WTC11 (cell line): ENCODE measurements around the gene TDRD9. TPM values are rescaled to one million over a fixed set of nuclear protein-coding genes. Genes with fewer than 3 reads are reported as not detected.

Experiments
- ATAC-seq: fragments of 200-7000 bp; cut with Tn5 transposase; 2 replicates; pipeline ENCODE4 v1.10.0; 2021; ENCODE audit warnings: mild to moderate bottlenecking, moderate library complexity
- CTCF ChIA-PET: fragments of 300-600 bp; sonication (Branson Sonifier 250); formaldehyde crosslinking; loops from one replicate; lab custom pipeline; 2021; ENCODE audit warnings: antibody characterized with exemption; lab: Charles Lee
- POLR2A ChIA-PET: fragments of 350-600 bp; sonication (Branson Sonifier 250); formaldehyde crosslinking; loops from one replicate; lab custom pipeline; 2021; ENCODE audit warnings: antibody characterized with exemption; lab: Charles Lee
- DNase-seq: peaks from one replicate; pipeline ENCODE4 v3.0.0; 2021; ENCODE audit warnings: low spot score
- H3K27ac Mint-ChIP-seq: 2 replicates; pipeline ENCODE4 v1.8.0; 2021; ENCODE audit warnings: mixed read lengths
- H3K27me3 Mint-ChIP-seq: 2 replicates; pipeline ENCODE4 v1.8.0; 2021; ENCODE audit warnings: low read depth, mild to moderate bottlenecking, moderate library complexity, mixed read lengths
- H3K36me3 Mint-ChIP-seq: 2 replicates; pipeline ENCODE4 v1.8.0; 2021; ENCODE audit warnings: mixed read lengths
- H3K4me1 Mint-ChIP-seq: 2 replicates; pipeline ENCODE4 v1.8.0; 2022; ENCODE audit warnings: mixed read lengths
- H3K4me3 Mint-ChIP-seq: 2 replicates; pipeline ENCODE4 v1.8.0; 2021; ENCODE audit warnings: mild to moderate bottlenecking, moderate library complexity, mixed read lengths
- H3K9me3 Mint-ChIP-seq: 2 replicates; pipeline ENCODE4 v1.8.0; 2021; ENCODE audit warnings: mixed read lengths
- KAT7 ChIP-seq: sonication (generic); formaldehyde crosslinking; IDR thresholded peaks from 2 replicates; pipeline ENCODE4 v1.8.1; 2023; ENCODE audit warnings: missing genetic modification reagents, mild to moderate bottlenecking, borderline replicate concordance
- NFYB ChIP-seq: sonication (generic); formaldehyde crosslinking; conservative IDR thresholded peaks from 2 replicates; pipeline ENCODE4 v1.8.0; 2022; ENCODE audit warnings: low read depth, missing genetic modification reagents
- NR2C2 ChIP-seq: sonication (generic); formaldehyde crosslinking; IDR thresholded peaks from 2 replicates; pipeline ENCODE4 v1.8.0; 2022; ENCODE audit warnings: mild to moderate bottlenecking, missing genetic modification reagents
- OVOL2 ChIP-seq: fragments of 250-450 bp; sonication (Bioruptor Pico); IDR thresholded peaks from 2 replicates; pipeline ENCODE4 v1.9.0; 2021; ENCODE audit warnings: mild to moderate bottlenecking, borderline replicate concordance
- SP1 ChIP-seq: sonication (generic); formaldehyde crosslinking; conservative IDR thresholded peaks from 2 replicates; pipeline ENCODE4 v1.8.1; 2022; ENCODE audit warnings: missing genetic modification reagents
- TEAD4 ChIP-seq: sonication (generic); formaldehyde crosslinking; IDR thresholded peaks from 2 replicates; pipeline ENCODE4 v1.8.0; 2022; ENCODE audit warnings: mild to moderate bottlenecking, missing genetic modification reagents
- TP53 ChIP-seq: sonication (generic); formaldehyde crosslinking; IDR thresholded peaks from 2 replicates; pipeline ENCODE4 v1.8.1; 2023; ENCODE audit warnings: mild to moderate bottlenecking, missing genetic modification reagents
- ZNF232 ChIP-seq: sonication (generic); formaldehyde crosslinking; IDR thresholded peaks from 2 replicates; pipeline ENCODE4 v1.8.0; 2022; ENCODE audit warnings: mild to moderate bottlenecking, missing genetic modification reagents
- ZNF263 ChIP-seq: sonication (generic); formaldehyde crosslinking; IDR thresholded peaks from 2 replicates; pipeline ENCODE4 v1.8.1; 2022; ENCODE audit warnings: low read depth, mild to moderate bottlenecking, moderate library complexity, missing genetic modification reagents
- ZNF317 ChIP-seq: sonication (generic); formaldehyde crosslinking; IDR thresholded peaks from 2 replicates; pipeline ENCODE4 v1.8.1; 2023; ENCODE audit warnings: low read depth, mild to moderate bottlenecking, moderate library complexity, missing genetic modification reagents, borderline replicate concordance
- ZNF423 ChIP-seq: fragments of 250-450 bp; sonication (Bioruptor Pico); IDR thresholded peaks from 2 replicates; pipeline ENCODE4 v2.1.2; 2022; ENCODE audit warnings: mild to moderate bottlenecking, moderate library complexity
- total RNA-seq: library from RNA; stranded (reverse); gene quantifications from 3 replicates; pipeline ENCODE4 v1.2.3, GENCODE V29; 2021
- TF ChIP-seq, protein P1 (sequence below): sonication (generic); formaldehyde crosslinking; conservative IDR thresholded peaks from 2 replicates; pipeline ENCODE4 v1.8.1; 2023; ENCODE audit warnings: mild to moderate bottlenecking, low read depth, missing genetic modification reagents, moderate library complexity
- TF ChIP-seq, protein P2 (sequence below): fragments of 250-450 bp; sonication (Bioruptor Pico); IDR thresholded peaks from 2 replicates; pipeline ENCODE4 v1.9.0; 2021; ENCODE audit warnings: moderate library complexity, mild to moderate bottlenecking, inconsistent platforms, borderline replicate concordance
- TF ChIP-seq, protein P3 (sequence below): sonication (generic); formaldehyde crosslinking; IDR thresholded peaks from 2 replicates; pipeline ENCODE4 v1.8.1; 2023; ENCODE audit warnings: mild to moderate bottlenecking, missing genetic modification reagents, moderate library complexity
- TF ChIP-seq, protein P4 (sequence below): sonication (generic); formaldehyde crosslinking; IDR thresholded peaks from 2 replicates; pipeline ENCODE4 v1.8.1; 2023; ENCODE audit warnings: mild to moderate bottlenecking, missing genetic modification reagents, borderline replicate concordance
- TF ChIP-seq, protein P5 (sequence below): fragments of 250-450 bp; sonication (Bioruptor Pico); IDR thresholded peaks from 2 replicates; pipeline ENCODE4 v1.9.0; 2021; ENCODE audit warnings: mild to moderate bottlenecking, borderline replicate concordance

TDRD9 gene
- total RNA-seq, 1 experiment from 2014 or later = 0.17 TPM

DNA sequence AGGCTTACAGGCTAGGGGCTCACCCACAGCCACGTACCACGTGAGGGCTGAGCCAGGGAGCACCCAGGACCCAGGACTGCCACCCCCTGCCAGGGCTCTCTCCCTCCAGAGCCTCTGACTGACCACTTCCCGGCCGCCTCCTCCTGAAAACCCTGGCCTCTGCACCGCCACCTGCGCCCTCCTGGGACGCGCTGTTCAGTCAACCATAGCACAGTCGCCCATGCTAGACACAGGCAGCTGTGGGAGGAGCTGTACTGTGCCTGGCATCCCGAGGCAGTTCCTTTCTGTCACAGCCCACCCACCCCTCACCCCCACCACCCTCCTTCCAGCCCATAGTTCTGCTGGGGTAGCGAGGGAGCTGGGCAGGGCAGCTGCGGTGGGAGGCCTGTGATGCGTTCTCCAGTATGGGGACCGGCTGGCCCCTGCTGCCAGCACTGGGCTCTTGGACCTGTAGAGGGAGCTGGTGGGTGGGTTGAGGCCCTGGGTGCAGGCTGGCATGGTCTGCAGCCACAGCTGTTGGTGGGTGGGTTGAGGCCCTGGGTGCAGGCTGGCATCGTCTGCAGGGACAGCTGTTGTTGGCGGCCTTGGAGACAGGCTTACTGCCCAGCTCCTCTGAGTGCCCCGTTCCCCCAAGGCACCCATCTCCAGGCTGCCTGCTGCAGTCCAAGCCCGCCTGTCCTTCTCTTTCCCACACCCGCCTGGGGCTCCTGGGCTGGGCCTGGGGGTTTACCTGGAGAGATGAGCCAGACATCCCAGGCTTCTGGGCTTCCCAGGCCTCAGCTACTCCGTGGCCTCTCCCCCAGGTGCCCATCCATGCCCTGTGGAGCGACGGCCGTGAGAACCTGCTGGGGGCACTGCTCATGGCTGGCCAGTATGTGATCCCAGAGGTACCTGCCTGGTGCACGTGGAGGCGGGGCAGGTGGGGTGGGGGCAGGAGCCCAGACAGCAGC lies 168.8 kb downstream of the TDRD9 start:
- ATAC-seq (peak; percentile 38), DNase-seq (peak; percentile 56)
- no peak overlapping the region for H3K27ac Mint-ChIP-seq
- H3K36me3 Mint-ChIP-seq = no peaks in the 10 kb centered on the region
- no peak overlapping the region for H3K4me3 Mint-ChIP-seq
- no peaks in the 10 kb centered on the region for H3K9me3 Mint-ChIP-seq
- TF ChIP-seq ZNF423 (CRISPR knock-in tag) = no peak
- TF ChIP-seq, protein P1, sequence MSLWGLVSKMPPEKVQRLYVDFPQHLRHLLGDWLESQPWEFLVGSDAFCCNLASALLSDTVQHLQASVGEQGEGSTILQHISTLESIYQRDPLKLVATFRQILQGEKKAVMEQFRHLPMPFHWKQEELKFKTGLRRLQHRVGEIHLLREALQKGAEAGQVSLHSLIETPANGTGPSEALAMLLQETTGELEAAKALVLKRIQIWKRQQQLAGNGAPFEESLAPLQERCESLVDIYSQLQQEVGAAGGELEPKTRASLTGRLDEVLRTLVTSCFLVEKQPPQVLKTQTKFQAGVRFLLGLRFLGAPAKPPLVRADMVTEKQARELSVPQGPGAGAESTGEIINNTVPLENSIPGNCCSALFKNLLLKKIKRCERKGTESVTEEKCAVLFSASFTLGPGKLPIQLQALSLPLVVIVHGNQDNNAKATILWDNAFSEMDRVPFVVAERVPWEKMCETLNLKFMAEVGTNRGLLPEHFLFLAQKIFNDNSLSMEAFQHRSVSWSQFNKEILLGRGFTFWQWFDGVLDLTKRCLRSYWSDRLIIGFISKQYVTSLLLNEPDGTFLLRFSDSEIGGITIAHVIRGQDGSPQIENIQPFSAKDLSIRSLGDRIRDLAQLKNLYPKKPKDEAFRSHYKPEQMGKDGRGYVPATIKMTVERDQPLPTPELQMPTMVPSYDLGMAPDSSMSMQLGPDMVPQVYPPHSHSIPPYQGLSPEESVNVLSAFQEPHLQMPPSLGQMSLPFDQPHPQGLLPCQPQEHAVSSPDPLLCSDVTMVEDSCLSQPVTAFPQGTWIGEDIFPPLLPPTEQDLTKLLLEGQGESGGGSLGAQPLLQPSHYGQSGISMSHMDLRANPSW = no peak
- TF ChIP-seq, protein P2, sequence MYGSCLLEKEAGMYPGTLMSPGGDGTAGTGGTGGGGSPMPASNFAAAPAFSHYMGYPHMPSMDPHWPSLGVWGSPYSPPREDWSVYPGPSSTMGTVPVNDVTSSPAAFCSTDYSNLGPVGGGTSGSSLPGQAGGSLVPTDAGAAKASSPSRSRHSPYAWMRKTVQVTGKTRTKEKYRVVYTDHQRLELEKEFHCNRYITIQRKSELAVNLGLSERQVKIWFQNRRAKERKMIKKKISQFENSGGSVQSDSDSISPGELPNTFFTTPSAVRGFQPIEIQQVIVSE (CRISPR knock-in tag) = no peak
- TF ChIP-seq, protein P3, sequence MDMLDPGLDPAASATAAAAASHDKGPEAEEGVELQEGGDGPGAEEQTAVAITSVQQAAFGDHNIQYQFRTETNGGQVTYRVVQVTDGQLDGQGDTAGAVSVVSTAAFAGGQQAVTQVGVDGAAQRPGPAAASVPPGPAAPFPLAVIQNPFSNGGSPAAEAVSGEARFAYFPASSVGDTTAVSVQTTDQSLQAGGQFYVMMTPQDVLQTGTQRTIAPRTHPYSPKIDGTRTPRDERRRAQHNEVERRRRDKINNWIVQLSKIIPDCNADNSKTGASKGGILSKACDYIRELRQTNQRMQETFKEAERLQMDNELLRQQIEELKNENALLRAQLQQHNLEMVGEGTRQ (CRISPR knock-in tag) = no peak
- no peak for TF ChIP-seq ZNF232 (CRISPR knock-in tag)
- no peak for TF ChIP-seq KAT7 (CRISPR knock-in tag)
- TF ChIP-seq, protein P4, sequence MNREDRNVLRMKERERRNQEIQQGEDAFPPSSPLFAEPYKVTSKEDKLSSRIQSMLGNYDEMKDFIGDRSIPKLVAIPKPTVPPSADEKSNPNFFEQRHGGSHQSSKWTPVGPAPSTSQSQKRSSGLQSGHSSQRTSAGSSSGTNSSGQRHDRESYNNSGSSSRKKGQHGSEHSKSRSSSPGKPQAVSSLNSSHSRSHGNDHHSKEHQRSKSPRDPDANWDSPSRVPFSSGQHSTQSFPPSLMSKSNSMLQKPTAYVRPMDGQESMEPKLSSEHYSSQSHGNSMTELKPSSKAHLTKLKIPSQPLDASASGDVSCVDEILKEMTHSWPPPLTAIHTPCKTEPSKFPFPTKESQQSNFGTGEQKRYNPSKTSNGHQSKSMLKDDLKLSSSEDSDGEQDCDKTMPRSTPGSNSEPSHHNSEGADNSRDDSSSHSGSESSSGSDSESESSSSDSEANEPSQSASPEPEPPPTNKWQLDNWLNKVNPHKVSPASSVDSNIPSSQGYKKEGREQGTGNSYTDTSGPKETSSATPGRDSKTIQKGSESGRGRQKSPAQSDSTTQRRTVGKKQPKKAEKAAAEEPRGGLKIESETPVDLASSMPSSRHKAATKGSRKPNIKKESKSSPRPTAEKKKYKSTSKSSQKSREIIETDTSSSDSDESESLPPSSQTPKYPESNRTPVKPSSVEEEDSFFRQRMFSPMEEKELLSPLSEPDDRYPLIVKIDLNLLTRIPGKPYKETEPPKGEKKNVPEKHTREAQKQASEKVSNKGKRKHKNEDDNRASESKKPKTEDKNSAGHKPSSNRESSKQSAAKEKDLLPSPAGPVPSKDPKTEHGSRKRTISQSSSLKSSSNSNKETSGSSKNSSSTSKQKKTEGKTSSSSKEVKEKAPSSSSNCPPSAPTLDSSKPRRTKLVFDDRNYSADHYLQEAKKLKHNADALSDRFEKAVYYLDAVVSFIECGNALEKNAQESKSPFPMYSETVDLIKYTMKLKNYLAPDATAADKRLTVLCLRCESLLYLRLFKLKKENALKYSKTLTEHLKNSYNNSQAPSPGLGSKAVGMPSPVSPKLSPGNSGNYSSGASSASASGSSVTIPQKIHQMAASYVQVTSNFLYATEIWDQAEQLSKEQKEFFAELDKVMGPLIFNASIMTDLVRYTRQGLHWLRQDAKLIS (CRISPR knock-in tag) = no peak
- no peak for TF ChIP-seq NFYB (CRISPR knock-in tag)
- TF ChIP-seq NR2C2 (CRISPR knock-in tag) = no peak
- no peak for TF ChIP-seq OVOL2 (CRISPR knock-in tag)
- TF ChIP-seq TEAD4 (CRISPR knock-in tag) = no peak
- TF ChIP-seq ZNF317 (CRISPR knock-in tag) = no peak
- TF ChIP-seq, protein P5, sequence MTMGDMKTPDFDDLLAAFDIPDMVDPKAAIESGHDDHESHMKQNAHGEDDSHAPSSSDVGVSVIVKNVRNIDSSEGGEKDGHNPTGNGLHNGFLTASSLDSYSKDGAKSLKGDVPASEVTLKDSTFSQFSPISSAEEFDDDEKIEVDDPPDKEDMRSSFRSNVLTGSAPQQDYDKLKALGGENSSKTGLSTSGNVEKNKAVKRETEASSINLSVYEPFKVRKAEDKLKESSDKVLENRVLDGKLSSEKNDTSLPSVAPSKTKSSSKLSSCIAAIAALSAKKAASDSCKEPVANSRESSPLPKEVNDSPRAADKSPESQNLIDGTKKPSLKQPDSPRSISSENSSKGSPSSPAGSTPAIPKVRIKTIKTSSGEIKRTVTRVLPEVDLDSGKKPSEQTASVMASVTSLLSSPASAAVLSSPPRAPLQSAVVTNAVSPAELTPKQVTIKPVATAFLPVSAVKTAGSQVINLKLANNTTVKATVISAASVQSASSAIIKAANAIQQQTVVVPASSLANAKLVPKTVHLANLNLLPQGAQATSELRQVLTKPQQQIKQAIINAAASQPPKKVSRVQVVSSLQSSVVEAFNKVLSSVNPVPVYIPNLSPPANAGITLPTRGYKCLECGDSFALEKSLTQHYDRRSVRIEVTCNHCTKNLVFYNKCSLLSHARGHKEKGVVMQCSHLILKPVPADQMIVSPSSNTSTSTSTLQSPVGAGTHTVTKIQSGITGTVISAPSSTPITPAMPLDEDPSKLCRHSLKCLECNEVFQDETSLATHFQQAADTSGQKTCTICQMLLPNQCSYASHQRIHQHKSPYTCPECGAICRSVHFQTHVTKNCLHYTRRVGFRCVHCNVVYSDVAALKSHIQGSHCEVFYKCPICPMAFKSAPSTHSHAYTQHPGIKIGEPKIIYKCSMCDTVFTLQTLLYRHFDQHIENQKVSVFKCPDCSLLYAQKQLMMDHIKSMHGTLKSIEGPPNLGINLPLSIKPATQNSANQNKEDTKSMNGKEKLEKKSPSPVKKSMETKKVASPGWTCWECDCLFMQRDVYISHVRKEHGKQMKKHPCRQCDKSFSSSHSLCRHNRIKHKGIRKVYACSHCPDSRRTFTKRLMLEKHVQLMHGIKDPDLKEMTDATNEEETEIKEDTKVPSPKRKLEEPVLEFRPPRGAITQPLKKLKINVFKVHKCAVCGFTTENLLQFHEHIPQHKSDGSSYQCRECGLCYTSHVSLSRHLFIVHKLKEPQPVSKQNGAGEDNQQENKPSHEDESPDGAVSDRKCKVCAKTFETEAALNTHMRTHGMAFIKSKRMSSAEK (CRISPR knock-in tag) = no peak
- TF ChIP-seq SP1 (CRISPR knock-in tag) = no peak
- no peak for TF ChIP-seq ZNF263
- no peak for TF ChIP-seq TP53 (CRISPR knock-in tag)
- H3K4me1 Mint-ChIP-seq = peaks cover 5% of the 10 kb centered on the region
- ChIA-PET POLR2A (no interaction called here), CTCF (interaction anchor here (0.6 to 5.9 kb wide), 20 partner anchors 9 to 776 kb away, joined by 3 to 52 read pairs (median 4); partner anchors contain the start of gene ASPG)
- no peaks in the 10 kb centered on the region for H3K27me3 Mint-ChIP-seq
